Mesothelial cell of epicardium (in vitro differentiated cells): ENCODE measurements around the gene CEP83. TPM values are rescaled to one million over a fixed set of nuclear protein-coding genes. Genes with fewer than 3 reads are reported as not detected.

Experiments
- DNase-seq, 2 experiments: peaks; one replicate each; pipeline ENCODE4 v3.0.0; 2021; ENCODE audit warnings: low spot score in 2 of 2; ENCODE audit not compliant: unreplicated experiment in 2 of 2
- H3K27ac Mint-ChIP-seq: 2 replicates; pipeline ENCODE4 v1.8.0; 2021; ENCODE audit warnings: mixed read lengths
- H3K27me3 Mint-ChIP-seq: 2 replicates; pipeline ENCODE4 v1.8.0; 2021; ENCODE audit warnings: low read depth, mixed read lengths
- H3K36me3 Mint-ChIP-seq: 2 replicates; pipeline ENCODE4 v1.8.0; 2021; ENCODE audit warnings: mixed read lengths
- H3K4me1 Mint-ChIP-seq: 2 replicates; pipeline ENCODE4 v1.8.0; 2021; ENCODE audit warnings: mixed read lengths
- H3K4me3 Mint-ChIP-seq: 2 replicates; pipeline ENCODE4 v1.8.0; 2021; ENCODE audit warnings: mild to moderate bottlenecking, moderate library complexity, mixed read lengths
- H3K9me3 Mint-ChIP-seq: 2 replicates; pipeline ENCODE4 v1.8.0; 2021; ENCODE audit warnings: mixed read lengths
- CTCF ChIP-seq: fragments of 200-600 bp; sonication (generic); IDR thresholded peaks from one replicate; pipeline ENCODE4 v1.5.0; 2021; ENCODE audit warnings: antibody characterized with exemption; ENCODE audit not compliant: unreplicated experiment
- total RNA-seq: library from RNA; stranded (reverse); gene quantifications from 3 replicates; pipeline ENCODE4 v1.2.1, GENCODE V29; 2021

CEP83 gene
- total RNA-seq, 1 donor from 2014 or later, result 28.9 TPM

DNA sequence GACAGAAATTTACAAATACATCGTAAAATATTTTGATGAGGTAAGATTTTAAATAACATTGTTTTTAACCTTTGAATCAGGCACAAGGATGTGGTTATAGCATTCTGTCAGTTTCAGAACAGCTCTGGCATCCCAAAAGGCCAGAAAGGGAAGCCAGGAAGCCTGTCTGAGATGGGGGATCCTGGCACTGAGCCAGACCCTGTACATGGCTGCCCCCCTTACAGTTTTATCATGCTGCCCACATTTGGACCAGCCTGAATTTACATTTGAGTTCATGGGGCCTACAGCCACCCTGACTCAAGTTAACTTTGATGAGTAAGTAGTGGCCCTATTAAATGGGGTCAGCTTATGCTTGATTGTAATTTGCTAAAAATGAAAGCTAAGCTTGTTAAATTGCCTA lies 155.7 kb downstream of the CEP83 start:
- H3K36me3 Mint-ChIP-seq, result peaks cover 13% of the 10 kb centered on the region
- no peaks in the 10 kb centered on the region for H3K27me3 Mint-ChIP-seq
- DNase-seq, result no peak
- peaks cover 7% of the 10 kb centered on the region for H3K4me1 Mint-ChIP-seq
- H3K4me3 Mint-ChIP-seq, result no peak overlapping the region
- no peak overlapping the region for H3K27ac Mint-ChIP-seq
- no peak for TF ChIP-seq CTCF
- H3K9me3 Mint-ChIP-seq, result no peaks in the 10 kb centered on the region

- no peak for DNase-seq
- H3K27ac Mint-ChIP-seq, result no peak overlapping the region
- no peaks in the 10 kb centered on the region for H3K27me3 Mint-ChIP-seq
- H3K9me3 Mint-ChIP-seq, result peaks cover 3% of the 10 kb centered on the region
- TF ChIP-seq CTCF, result no peak
- peaks cover 14% of the 10 kb centered on the region for H3K36me3 Mint-ChIP-seq
- no peak overlapping the region for H3K4me3 Mint-ChIP-seq
- H3K4me1 Mint-ChIP-seq, result peaks cover 8% of the 10 kb centered on the region
These were observed 159.8 kb downstream of the CEP83 start for GRCh38 chr12:94299846-94300245.

DNA sequence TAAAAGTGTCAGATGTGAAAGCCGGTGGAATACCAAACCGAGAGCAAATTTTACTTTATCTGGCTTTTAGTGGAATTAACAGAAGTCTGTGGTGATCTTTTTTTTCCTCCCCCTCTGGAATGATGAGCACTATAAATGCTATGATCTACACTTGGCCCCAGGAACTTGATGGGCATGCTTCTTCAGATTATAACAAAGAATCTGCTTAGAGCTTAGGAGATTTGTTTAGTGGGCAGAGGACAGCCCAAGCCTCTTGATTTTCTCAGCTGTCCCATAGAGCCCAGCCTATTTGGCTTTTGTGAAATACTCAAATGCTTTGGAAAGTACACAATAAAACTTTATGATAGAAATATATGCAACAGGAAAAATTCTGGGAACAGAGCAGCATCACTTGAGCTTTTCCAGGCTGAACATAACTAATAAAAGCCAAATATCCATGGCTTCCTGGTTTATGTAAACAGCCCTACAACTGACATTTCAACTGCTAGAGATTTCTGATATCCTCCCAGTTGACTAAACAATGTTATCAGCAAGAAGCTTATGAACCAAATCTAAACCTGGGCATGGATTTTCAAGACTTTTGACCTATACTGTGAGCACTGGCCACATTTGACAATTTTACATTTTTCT lies 161.7 kb downstream of the CEP83 start:
- Mint-ChIP-seq H3K9me3 (peaks cover 3% of the 10 kb centered on the region), H3K4me3 (no peak overlapping the region)

GRCh38 chr12:94297096-94297699 lies 162.5 kb downstream of the CEP83 start:
- peaks cover 3% of the 10 kb centered on the region for H3K4me1 Mint-ChIP-seq
- no peak for DNase-seq
- H3K27me3 Mint-ChIP-seq, result no peaks in the 10 kb centered on the region
- peaks cover 14% of the 10 kb centered on the region for H3K36me3 Mint-ChIP-seq
- H3K27ac Mint-ChIP-seq, result no peak overlapping the region
- H3K9me3 Mint-ChIP-seq, result peaks cover 3% of the 10 kb centered on the region
- TF ChIP-seq CTCF, result no peak
- no peak overlapping the region for H3K4me3 Mint-ChIP-seq

More for the DNA sequence above, 161.7 kb downstream of the CEP83 start:
- H3K27me3 Mint-ChIP-seq, result no peaks in the 10 kb centered on the region
- no peak overlapping the region for H3K27ac Mint-ChIP-seq
- no peak for DNase-seq
- H3K4me1 Mint-ChIP-seq, result peaks cover 3% of the 10 kb centered on the region
- no peak for TF ChIP-seq CTCF
- H3K36me3 Mint-ChIP-seq, result peaks cover 14% of the 10 kb centered on the region

DNA sequence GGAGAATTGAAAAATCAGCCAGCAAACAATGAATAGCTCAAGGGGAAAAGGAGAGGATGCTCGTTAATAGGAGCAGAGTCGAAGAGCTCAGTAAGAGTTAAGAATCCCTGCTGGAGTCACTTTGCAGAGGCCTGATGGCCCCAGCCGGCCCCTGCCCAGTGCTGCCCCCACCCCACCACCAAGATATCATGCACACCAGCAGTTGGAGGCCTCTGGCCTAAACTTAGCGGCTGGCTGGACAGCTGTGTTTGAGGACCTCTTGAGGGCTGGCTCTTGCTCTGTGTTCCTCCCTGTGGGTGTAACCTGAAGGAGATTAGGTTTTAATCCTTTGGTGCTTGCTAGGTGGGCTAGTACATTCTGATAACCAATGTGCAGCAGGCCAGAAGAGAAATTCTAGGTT lies 169.3 kb downstream of the CEP83 start:
- peak overlapping the region; percentile 32 for H3K27ac Mint-ChIP-seq
- H3K4me1 Mint-ChIP-seq, result peaks cover 37% of the 10 kb centered on the region
- H3K36me3 Mint-ChIP-seq, result no peaks in the 10 kb centered on the region
- no peak for TF ChIP-seq CTCF
- H3K4me3 Mint-ChIP-seq, result no peak overlapping the region
- peaks cover 13% of the 10 kb centered on the region for H3K27me3 Mint-ChIP-seq
- H3K9me3 Mint-ChIP-seq, result no peaks in the 10 kb centered on the region
- DNase-seq, result no peak
